Calu3 (cell line): Measurements from ENCODE around the gene DLGAP1. TPM values are rescaled to one million over a fixed set of nuclear protein-coding genes. Genes with fewer than 3 reads are reported as not detected.
A peak's percentile ranks its signal among the peaks of the same experiment; 100 is the strongest.

Experiments
- BruUV-seq: library from RNA; stranded (reverse); fragments of 400-500 nt; replicated peaks from 2 replicates; lab custom pipeline; 2021; lab: Mats Ljungman, UMichigan
- CTCF ChIA-PET: fragments of 300-600 bp; sonication (Branson Sonifier 250); formaldehyde crosslinking; loops from one replicate; lab custom pipeline; 2022; ENCODE audit warnings: antibody characterized with exemption; lab: Charles Lee
- DNase-seq: peaks from one replicate; pipeline ENCODE4 v3.0.0; 2022
- H3K27ac Mint-ChIP-seq: one replicate; pipeline ENCODE4 v1.8.0; 2022; ENCODE audit warnings: mixed read lengths; ENCODE audit not compliant: unreplicated experiment
- H3K27me3 Mint-ChIP-seq: one replicate; pipeline ENCODE4 v1.8.0; 2022; ENCODE audit warnings: mixed read lengths; ENCODE audit not compliant: unreplicated experiment
- H3K36me3 Mint-ChIP-seq: one replicate; pipeline ENCODE4 v1.8.0; 2022; ENCODE audit warnings: mild to moderate bottlenecking, moderate library complexity, mixed read lengths; ENCODE audit not compliant: insufficient read depth, unreplicated experiment
- H3K4me1 Mint-ChIP-seq: one replicate; pipeline ENCODE4 v1.8.0; 2022; ENCODE audit warnings: mild to moderate bottlenecking, low read depth, mixed read lengths; ENCODE audit not compliant: unreplicated experiment
- H3K4me3 Mint-ChIP-seq: one replicate; pipeline ENCODE4 v1.8.0; 2022; ENCODE audit warnings: mild to moderate bottlenecking, low read depth, moderate library complexity, mixed read lengths; ENCODE audit not compliant: unreplicated experiment
- H3K9me3 Mint-ChIP-seq: one replicate; pipeline ENCODE4 v1.8.0; 2022; ENCODE audit warnings: low read depth, mixed read lengths; ENCODE audit not compliant: unreplicated experiment
- CTCF ChIP-seq: fragments of 200-600 bp; IDR thresholded peaks from one replicate; pipeline ENCODE4 v1.8.0; 2022; ENCODE audit warnings: antibody characterized with exemption; ENCODE audit not compliant: unreplicated experiment
- intact Hi-C: fragments of 100-400 bp; cut with micrococcal nuclease; formaldehyde crosslinking; loops from one replicate; pipeline ENCODE4 v1.10.0; 2022; ENCODE audit not compliant: unreplicated experiment
- total RNA-seq: library from RNA; stranded (reverse); gene quantifications from 2 replicates; pipeline ENCODE4 v1.2.3, GENCODE V29; 2022

Gene DLGAP1
- total RNA-seq, 1 experiment from 2014 or later: 9.0 TPM

GRCh38 chr18:3985664-3986063 lies 469.4 kb downstream of the DLGAP1 start:
- CTCF ChIA-PET: interaction anchor here (0.5 to 1.2 kb wide), 4 partner anchors 18 to 302 kb away, joined by 3 to 6 read pairs (median 4); no protein-coding TSS in a partner anchor
- no TSS peak for BruUV-seq
- no peak for TF ChIP-seq CTCF
- H3K27me3 Mint-ChIP-seq: no peaks in the 10 kb centered on the region
- no peak overlapping the region for H3K27ac Mint-ChIP-seq
- H3K4me3 Mint-ChIP-seq: no peak overlapping the region
- H3K36me3 Mint-ChIP-seq: no peaks in the 10 kb centered on the region
- no peaks in the 10 kb centered on the region for H3K9me3 Mint-ChIP-seq
- no peak for DNase-seq
- H3K4me1 Mint-ChIP-seq: peaks cover 32% of the 10 kb centered on the region
- intact Hi-C loops: no loop called here

- CTCF ChIA-PET: interaction anchor here (0.6 to 1.2 kb wide), 5 partner anchors 18 to 526 kb away, joined by 3 to 5 read pairs (median 4); no protein-coding TSS in a partner anchor
Observed at GRCh38 chr18:3985020-3985419, 470.1 kb downstream of the DLGAP1 start.

GRCh38 chr18:3984163-3984757 lies 470.8 kb downstream of the DLGAP1 start:
- Mint-ChIP-seq H3K4me3 (no peak overlapping the region), H3K4me1 (peaks cover 32% of the 10 kb centered on the region), H3K27ac (peak overlapping the region; percentile 12), H3K9me3 (peaks cover 2% of the 10 kb centered on the region), H3K36me3 (no peaks in the 10 kb centered on the region), H3K27me3 (no peaks in the 10 kb centered on the region)
- intact Hi-C loops: no loop called here
- no peak for TF ChIP-seq CTCF
- CTCF ChIA-PET: interaction anchor here (0.6 to 1.0 kb wide), 3 partner anchors 11 to 525 kb away, joined by 3 to 4 read pairs (median 3); no protein-coding TSS in a partner anchor
- no TSS peak for BruUV-seq
- DNase-seq: no peak

More at GRCh38 chr18:3985020-3985419, 470.1 kb downstream of the DLGAP1 start:
- Mint-ChIP-seq H3K4me1 (peaks cover 32% of the 10 kb centered on the region), H3K4me3 (no peak overlapping the region), H3K27ac (peak overlapping the region; percentile 2), H3K9me3 (no peaks in the 10 kb centered on the region), H3K36me3 (no peaks in the 10 kb centered on the region), H3K27me3 (no peaks in the 10 kb centered on the region)
- no peak for DNase-seq
- TF ChIP-seq CTCF: no peak
- intact Hi-C loops: no loop called here
- no TSS peak for BruUV-seq

- peaks cover 32% of the 10 kb centered on the region for H3K4me1 Mint-ChIP-seq
- TF ChIP-seq CTCF: no peak
- no TSS peak for BruUV-seq
- CTCF ChIA-PET: interaction anchor here (1.0 kb wide), 1 partner anchor 212 kb away, joined by 3 read pairs; no protein-coding TSS in a partner anchor
- no peaks in the 10 kb centered on the region for H3K27me3 Mint-ChIP-seq
- H3K9me3 Mint-ChIP-seq: peaks cover 6% of the 10 kb centered on the region
- no peak for DNase-seq
- intact Hi-C loops: no loop called here
- peak overlapping the region; percentile 12 for H3K27ac Mint-ChIP-seq
- no peaks in the 10 kb centered on the region for H3K36me3 Mint-ChIP-seq
- no peak overlapping the region for H3K4me3 Mint-ChIP-seq
Observed at GRCh38 chr18:3983351-3983969, 471.6 kb downstream of the DLGAP1 start.
